Upper lobe of left lung (tissue), 4 donors: Measurements from ENCODE around the gene MEIKIN.

Source experiments
- CTCF ChIP-seq, 6 experiments: fragments of 450-650 bp in 4 of 6; fragments of 200-600 bp in 2 of 6; sonication (generic) in 2 of 6; IDR thresholded peaks; one replicate each; pipeline ENCODE4 v1.5.1; 2016 to 2019; ENCODE audit warnings: antibody characterized with exemption in 6 of 6
- EP300 ChIP-seq, 4 donors: sonication (generic); formaldehyde crosslinking; IDR thresholded peaks; one replicate each; pipeline ENCODE4 v1.5.1; 2017; ENCODE audit warnings: antibody characterized with exemption in 4 of 4, control low read depth in 2 of 4

GRCh38 chr5:131854134-131854533, 91.3 kb downstream of the MEIKIN start:
- TF ChIP-seq CTCF (IDR thresholded peaks at IDR 0.05) (no peak), EP300 (IDR thresholded peaks at IDR 0.05) (no peak)
